GM21390 (cell line): ENCODE measurements around the gene BPIFA3.

ENCODE experiments used
- ATAC-seq: cut with Tn5 transposase; IDR thresholded peaks from one replicate; pipeline ENCODE4 v1.9.1; 2021; ENCODE audit not compliant: unreplicated experiment

Gene BPIFA3

GRCh38 chr20:33211817-33212424 is 5.2 kb upstream of the BPIFA3 start:
- ATAC-seq, result no peak

GRCh38 chr20:33224399-33224798 is 7.2 kb downstream of the BPIFA3 start:
- no peak for ATAC-seq

GRCh38 chr20:33229843-33230242 is 12.7 kb downstream of the BPIFA3 start:
- no peak for ATAC-seq

- no peak for ATAC-seq
These were observed 14.1 kb downstream of the BPIFA3 start for GRCh38 chr20:33231237-33231636.

GRCh38 chr20:33232486-33233072 is 15.4 kb downstream of the BPIFA3 start:
- no peak for ATAC-seq

GRCh38 chr20:33233129-33233774 is 16.1 kb downstream of the BPIFA3 start:
- no peak for ATAC-seq

- no peak for ATAC-seq
These were observed 16.9 kb downstream of the BPIFA3 start for GRCh38 chr20:33234050-33234449.

- no peak for ATAC-seq
These were observed 18.5 kb downstream of the BPIFA3 start, which contains the start of gene BPIFA1 for GRCh38 chr20:33235696-33236095. Gene BPIFA1, plus strand, starts transcription at chr20:33235996. Its CDS starts 1,716 bp downstream, at chr20:33237712.

- no peak for ATAC-seq
These were observed 19.2 kb downstream of the BPIFA3 start for GRCh38 chr20:33236351-33236750.

GRCh38 chr20:33237989-33238388 is 20.8 kb downstream of the BPIFA3 start:
- no peak for ATAC-seq

- ATAC-seq, result no peak
These were observed 22.3 kb downstream of the BPIFA3 start for GRCh38 chr20:33239418-33239817.

GRCh38 chr20:33239979-33240736 is 23.0 kb downstream of the BPIFA3 start:
- no peak for ATAC-seq

- ATAC-seq, result no peak
These were observed 23.8 kb downstream of the BPIFA3 start for GRCh38 chr20:33240923-33241322.

- no peak for ATAC-seq
These were observed 25.4 kb downstream of the BPIFA3 start for GRCh38 chr20:33242319-33243100.

- ATAC-seq, result no peak
These were observed 28.9 kb downstream of the BPIFA3 start for GRCh38 chr20:33246077-33246476.

GRCh38 chr20:33249456-33249855 is 32.3 kb downstream of the BPIFA3 start:
- ATAC-seq, result no peak

- no peak for ATAC-seq
These were observed 33.5 kb downstream of the BPIFA3 start for GRCh38 chr20:33250666-33251065.

- no peak for ATAC-seq
These were observed 34.3 kb downstream of the BPIFA3 start for GRCh38 chr20:33251496-33251895.

GRCh38 chr20:33252460-33252859 is 35.3 kb downstream of the BPIFA3 start:
- no peak for ATAC-seq

GRCh38 chr20:33255005-33255404 is 37.9 kb downstream of the BPIFA3 start:
- ATAC-seq, result no peak

- ATAC-seq, result no peak
These were observed 40.1 kb downstream of the BPIFA3 start for GRCh38 chr20:33257237-33257636.
